GM18508 (cell line): Measurements from ENCODE around the gene CPB1.

ENCODE experiments used
- ATAC-seq: cut with Tn5 transposase; IDR thresholded peaks from one replicate; pipeline ENCODE4 v1.9.1; 2021; ENCODE audit warnings: moderate number of reproducible peaks; ENCODE audit not compliant: insufficient read depth, unreplicated experiment

The CPB1 gene

DNA sequence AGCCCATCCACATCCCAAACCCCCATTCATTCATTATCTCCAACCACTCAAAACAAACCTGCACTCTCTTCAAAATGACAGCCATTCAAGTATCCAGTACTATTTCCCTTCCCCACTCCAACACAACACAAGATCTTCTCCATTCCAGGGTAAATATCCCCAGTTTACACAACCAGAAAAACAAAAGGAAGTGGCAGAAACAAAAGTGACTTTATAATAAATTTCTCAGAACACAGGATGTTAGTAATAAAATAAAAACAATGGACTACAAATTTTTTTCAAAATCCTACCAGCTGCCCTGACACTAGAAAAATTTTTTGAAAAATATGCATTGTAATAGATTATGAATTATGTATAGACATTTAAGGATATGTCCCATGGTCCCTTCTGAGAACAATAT lies 51.6 kb downstream of the CPB1 start:
- ATAC-seq, result no peak

DNA sequence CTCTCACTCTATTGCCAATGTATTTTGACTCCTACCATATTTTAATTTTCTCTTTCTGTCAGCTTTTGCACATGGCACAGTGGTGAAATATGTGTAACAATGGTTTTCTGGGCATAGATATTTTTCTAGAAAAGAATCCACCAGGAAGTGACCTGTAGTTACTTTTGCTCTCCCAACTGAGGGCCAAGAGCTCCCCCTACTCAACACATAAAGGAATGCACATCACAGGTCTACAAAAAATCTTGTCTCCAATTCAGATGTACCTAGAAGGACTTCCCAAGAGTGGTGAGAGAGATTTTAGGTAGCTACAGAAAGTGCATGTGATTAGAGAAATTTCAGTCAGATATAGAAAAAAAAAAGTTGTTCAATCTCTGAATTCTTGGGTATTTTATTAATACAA lies 53.1 kb downstream of the CPB1 start:
- no peak for ATAC-seq

GRCh38 chr3:148881286-148881685 lies 53.7 kb downstream of the CPB1 start:
- ATAC-seq, result no peak

- ATAC-seq, result no peak
Measured at GRCh38 chr3:148882288-148882687, 54.7 kb downstream of the CPB1 start.

DNA sequence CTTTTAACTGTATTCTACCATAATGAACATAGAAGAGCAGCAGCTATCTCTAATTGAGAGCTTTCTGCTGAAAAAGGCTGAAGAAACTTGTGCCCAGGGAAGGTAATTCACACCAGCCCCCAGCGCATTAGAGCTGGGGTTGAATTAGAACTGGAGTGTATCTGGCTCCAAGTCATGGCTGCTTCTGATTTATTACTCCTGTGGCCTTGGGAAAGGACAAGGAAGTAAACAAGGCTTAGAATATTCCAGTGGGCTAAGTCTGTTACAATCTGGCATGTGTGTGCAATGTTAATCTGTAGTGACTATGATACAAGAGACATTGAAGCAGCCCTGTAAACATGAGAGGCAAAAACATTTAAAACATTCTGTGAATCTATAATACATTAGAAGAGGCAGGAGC lies 55.6 kb downstream of the CPB1 start:
- no peak for ATAC-seq

GRCh38 chr3:148884261-148884660 lies 56.6 kb downstream of the CPB1 start:
- ATAC-seq, result no peak

DNA sequence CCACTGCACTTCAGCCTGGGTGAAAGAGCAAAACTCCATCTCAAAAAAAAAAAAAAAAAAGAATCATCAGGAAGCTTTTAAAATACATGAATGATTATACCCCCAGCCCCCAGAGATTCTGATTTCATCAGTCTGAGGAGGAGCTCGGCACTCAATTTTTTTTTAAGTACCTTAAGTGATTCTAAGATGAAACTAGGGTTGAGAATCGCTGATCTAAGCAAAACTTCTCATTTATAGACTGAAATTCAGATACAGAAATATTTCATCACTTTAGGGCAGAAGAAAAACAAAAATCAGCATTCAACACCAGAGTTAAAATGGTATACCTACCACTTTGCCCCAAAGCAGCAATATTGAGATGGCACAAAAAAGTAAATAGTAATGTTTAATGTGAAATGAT lies 62.2 kb downstream of the CPB1 start:
- ATAC-seq, result no peak

DNA sequence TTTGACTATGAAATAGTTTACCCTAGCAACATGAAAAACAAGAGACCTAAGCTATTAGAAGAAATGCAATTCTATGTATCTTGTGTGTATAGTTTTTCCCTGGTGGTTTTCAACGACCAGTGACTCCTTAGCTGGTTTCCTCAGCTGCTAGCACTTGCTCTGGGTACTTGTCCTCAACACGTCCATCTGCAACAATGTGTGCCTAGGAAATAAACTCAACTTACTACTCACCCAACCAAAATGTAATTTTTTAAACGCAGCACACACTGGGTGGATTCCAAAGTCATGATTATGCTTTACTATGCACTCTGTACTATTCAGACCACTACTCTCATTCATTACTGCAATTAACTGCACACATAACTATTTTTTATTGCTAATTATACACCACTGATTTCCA lies 68.5 kb downstream of the CPB1 start:
- ATAC-seq, result no peak

DNA sequence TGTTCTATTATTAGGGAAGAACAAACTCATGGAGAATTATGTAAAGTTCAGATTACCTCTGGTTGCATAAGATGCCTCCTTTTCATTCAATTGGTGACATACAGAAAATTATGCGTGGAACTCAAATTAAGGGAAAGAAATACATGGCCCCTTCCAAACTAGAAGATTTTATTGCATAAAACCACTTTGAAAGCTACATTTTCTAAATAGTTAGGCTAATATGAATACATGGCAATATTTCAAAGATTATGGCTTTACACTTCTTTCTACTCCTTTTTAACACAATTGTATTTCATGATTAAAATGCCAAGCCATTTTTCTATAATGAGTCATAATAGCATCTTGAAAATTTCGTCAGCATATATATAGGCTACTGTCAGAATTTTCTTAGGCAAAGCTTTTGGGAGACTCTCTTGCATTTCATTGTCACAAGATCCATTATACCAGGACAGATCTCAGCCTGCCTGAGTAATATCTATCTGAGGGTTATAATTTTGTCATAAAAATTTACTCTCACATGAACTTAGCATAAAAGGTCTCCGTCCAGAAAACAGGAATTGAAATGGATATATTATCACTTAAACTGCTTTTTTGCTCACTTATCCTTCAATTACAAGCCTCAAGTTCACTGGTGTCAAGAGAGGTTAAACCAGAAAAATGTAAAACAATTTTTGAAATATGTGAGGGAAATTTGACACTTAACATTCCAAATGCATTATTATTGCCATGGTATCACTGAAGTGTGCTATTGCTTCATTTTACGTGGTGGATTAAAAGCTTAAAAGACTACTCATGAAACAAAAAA lies 74.6 kb downstream of the CPB1 start:
- no peak for ATAC-seq

GRCh38 chr3:148903022-148903442 lies 75.4 kb downstream of the CPB1 start:
- ATAC-seq, result no peak

GRCh38 chr3:148903941-148904340 lies 76.3 kb downstream of the CPB1 start:
- ATAC-seq, result no peak

- no peak for ATAC-seq
Measured at GRCh38 chr3:148906667-148907066, 79.1 kb downstream of the CPB1 start.
